Fibroblast of lung (primary cell): ENCODE results near the gene PLAAT1. TPM values are rescaled to one million over a fixed set of nuclear protein-coding genes. Genes with fewer than 3 reads are reported as not detected.

Source experiments
- DNase-seq, 2 donors: peaks; one replicate each; pipeline versions ENCODE4 v3.0.0 to v3.0.0-alpha.2; 2010; ENCODE audit warnings: low read depth in 2 of 2
- H2AFZ ChIP-seq: 2 replicates; pipeline ENCODE4 v1.5.1; 2012; ENCODE audit warnings: low read length, control low read depth, inconsistent platforms
- H3K27ac ChIP-seq: 2 replicates; pipeline ENCODE4 v1.5.1; 2011; ENCODE audit warnings: low read length, control low read depth; ENCODE audit not compliant: insufficient read depth
- H3K27me3 ChIP-seq: 2 replicates; pipeline ENCODE4 v1.5.1; 2011; ENCODE audit warnings: mild to moderate bottlenecking, low read length; ENCODE audit not compliant: control insufficient read depth, insufficient read depth
- H3K36me3 ChIP-seq: 2 replicates; pipeline ENCODE4 v1.5.1; 2011; ENCODE audit warnings: low read length; ENCODE audit not compliant: control insufficient read depth, insufficient read depth
- H3K4me1 ChIP-seq: 2 replicates; pipeline ENCODE4 v1.5.1; 2011; ENCODE audit warnings: low read length; ENCODE audit not compliant: control insufficient read depth, insufficient read depth; ENCODE audit errors: extremely low read depth
- H3K4me2 ChIP-seq: 2 replicates; pipeline ENCODE4 v1.5.1; 2011; ENCODE audit warnings: low read length, control low read depth; ENCODE audit not compliant: insufficient read depth; ENCODE audit errors: extremely low read depth
- H3K4me3 ChIP-seq, 4 experiments: fragments of 200-600 bp in 1 of 4; sonication (generic) in 1 of 4; replicated peaks in 1 of 4; 2 replicates each; pipeline ENCODE4 v1.5.1; 2011 to 2016; ENCODE audit warnings: low read length in 4 of 4, low read depth in 3 of 4, mild to moderate bottlenecking in 3 of 4, control low read depth in 2 of 4, inconsistent platforms in 1 of 4, mixed read lengths in 1 of 4; ENCODE audit not compliant: insufficient read depth in 1 of 4; ENCODE audit errors: control extremely low read depth in 1 of 4
- H3K79me2 ChIP-seq: 2 replicates; pipeline ENCODE4 v1.5.1; 2012; ENCODE audit warnings: mild to moderate bottlenecking, low read length, inconsistent platforms; ENCODE audit not compliant: control insufficient read depth, insufficient read depth
- H3K9ac ChIP-seq: 2 replicates; pipeline ENCODE4 v1.5.1; 2011; ENCODE audit warnings: mild to moderate bottlenecking, low read length, control low read depth; ENCODE audit not compliant: insufficient read depth
- H3K9me3 ChIP-seq: 2 replicates; pipeline ENCODE4 v1.5.1; 2012; ENCODE audit warnings: low read depth, low read length; ENCODE audit not compliant: control insufficient read depth, insufficient read depth
- H4K20me1 ChIP-seq: 2 replicates; pipeline ENCODE4 v1.5.1; 2011; ENCODE audit warnings: low read length; ENCODE audit not compliant: control insufficient read depth, insufficient read depth; ENCODE audit errors: extremely low read depth
- CTCF ChIP-seq, 2 donors: IDR thresholded peaks in 1 of 2; conservative IDR thresholded peaks in 1 of 2; 1 replicate in 1 of 2; 2 replicates in 1 of 2; pipeline ENCODE4 v1.5.1; 2011 to 2012; ENCODE audit warnings: low read length in 2 of 2, control low read depth in 1 of 2, inconsistent platforms in 1 of 2, low read depth in 1 of 2, mild to moderate bottlenecking in 1 of 2
- EZH2 ChIP-seq: IDR thresholded peaks from 2 replicates; pipeline ENCODE4 v1.5.1; 2012; ENCODE audit warnings: low read length, control low read depth, mild to moderate bottlenecking; ENCODE audit errors: missing control alignments
- polyA plus RNA-seq, 2 donors: library from polyadenylated mRNA; depleted of rRNA in 1 of 2; stranded (reverse) in 1 of 2; unstranded in 1 of 2; fragments of >200 nt; gene quantifications; 2 replicates each; pipeline ENCODE4 v1.2.1, GENCODE V29; 2011 to 2012; ENCODE audit warnings: missing spikeins in 1 of 2
- total RNA-seq: library from RNA; depleted of rRNA; stranded (reverse); fragments of >200 nt; gene quantifications from 2 replicates; pipeline ENCODE4 v1.2.1, GENCODE V29; 2014

Gene PLAAT1
- total and polyA plus RNA-seq, 2 donors (not counting 1 experiment from before 2014, with no cell fraction given): 0.07 TPM; not detected in 1

GRCh38 chr3:193230610-193231009, 10.4 kb upstream of the PLAAT1 start:
- no peak overlapping the region for H3K9ac ChIP-seq
- no peak overlapping the region for H3K27ac ChIP-seq
- H3K4me3 ChIP-seq: no peak overlapping the region
- no peaks in the 10 kb centered on the region for H4K20me1 ChIP-seq
- H3K36me3 ChIP-seq: no peaks in the 10 kb centered on the region
- H3K79me2 ChIP-seq: no peaks in the 10 kb centered on the region
- TF ChIP-seq EZH2: no peak
- no peak for TF ChIP-seq CTCF (conservative IDR thresholded peaks at IDR 0.05 in 1 of 2, IDR thresholded peaks at IDR 0.05 in 1 of 2; ENCODE audit: low read depth in 1 of 2, low read length in 2 of 2)
- no peak for DNase-seq
- no peaks in the 10 kb centered on the region for H3K9me3 ChIP-seq
- no peaks in the 10 kb centered on the region for H3K4me1 ChIP-seq
- no peak overlapping the region for H3K4me2 ChIP-seq
- no peaks in the 10 kb centered on the region for H3K27me3 ChIP-seq
- no peak overlapping the region for H2AFZ ChIP-seq

GRCh38 chr3:193231201-193231600, 9.8 kb upstream of the PLAAT1 start:
- DNase-seq: no peak
- no peak overlapping the region for H3K9ac ChIP-seq
- H3K36me3 ChIP-seq: no peaks in the 10 kb centered on the region
- no peaks in the 10 kb centered on the region for H4K20me1 ChIP-seq
- TF ChIP-seq CTCF (conservative IDR thresholded peaks at IDR 0.05 in 1 of 2, IDR thresholded peaks at IDR 0.05 in 1 of 2; ENCODE audit: low read depth in 1 of 2, low read length in 2 of 2) (no peak), EZH2 (no peak)
- no peak overlapping the region for H2AFZ ChIP-seq
- H3K4me2 ChIP-seq: no peak overlapping the region
- H3K4me1 ChIP-seq: no peaks in the 10 kb centered on the region
- no peak overlapping the region for H3K27ac ChIP-seq
- H3K4me3 ChIP-seq: no peak overlapping the region
- H3K9me3 ChIP-seq: no peaks in the 10 kb centered on the region
- no peaks in the 10 kb centered on the region for H3K27me3 ChIP-seq
- no peaks in the 10 kb centered on the region for H3K79me2 ChIP-seq

- peak in 1 of 2 donors; percentile 17 for DNase-seq
Measured at GRCh38 chr3:193236599-193236998, 4.4 kb upstream of the PLAAT1 start.

More at GRCh38 chr3:193236599-193236998, 4.4 kb upstream of the PLAAT1 start:
- Histone ChIP-seq H3K9me3 (no peaks in the 10 kb centered on the region), H3K4me2 (no peak overlapping the region), H3K36me3 (no peaks in the 10 kb centered on the region), H3K27me3 (no peaks in the 10 kb centered on the region), H3K27ac (no peak overlapping the region), H3K9ac (no peak overlapping the region), H3K4me1 (no peaks in the 10 kb centered on the region), H4K20me1 (no peaks in the 10 kb centered on the region), H3K4me3 (no peak overlapping the region), H3K79me2 (no peaks in the 10 kb centered on the region), H2AFZ (no peak overlapping the region)
- TF ChIP-seq EZH2 (no peak), CTCF (conservative IDR thresholded peaks at IDR 0.05 in 1 of 2, IDR thresholded peaks at IDR 0.05 in 1 of 2; ENCODE audit: low read depth in 1 of 2, low read length in 2 of 2) (no peak)
